ENCODE results near the gene VPS41. TPM values are rescaled to one million over a fixed set of nuclear protein-coding genes. Genes with fewer than 3 reads are reported as not detected.

VPS41 gene
- total and polyA plus RNA-seq, 2 of the 13 experiments (the other 11 are each of a cell fraction or from before 2014, with no cell fraction given): 12.1 to 43.4 TPM

GRCh38 chr7:38905056-38905759 is 3.8 kb downstream of the VPS41 start:
- Histone ChIP-seq H2AFZ (ENCODE audit: low read length) (no peak overlapping the region), H3K4me2 (ENCODE audit: low read depth, low read length) (no peak overlapping the region), H3K27me3 (ENCODE audit: control insufficient read depth in 1 of 2, insufficient read depth in 2 of 2, low read length in 2 of 2) (no peaks in the 10 kb centered on the region; a peak in 1 of 5 replicates), H3K9me3 (ENCODE audit: low read length) (no peaks in the 10 kb centered on the region), H3K9ac (ENCODE audit: insufficient read depth, low read depth, low read length) (no peak overlapping the region), H3K4me3 (replicated peaks in 1 of 3; ENCODE audit: insufficient read depth in 1 of 3, low read depth in 2 of 3, low read length in 3 of 3) (no peak overlapping the region), H3K79me2 (ENCODE audit: insufficient read depth, low read length) (peaks cover 7% of the 10 kb centered on the region), H3K36me3 (replicated peaks in 1 of 2; ENCODE audit: control insufficient read depth in 1 of 2, insufficient read depth in 2 of 2, low read length in 2 of 2) (no peaks in the 10 kb centered on the region), H3K27ac (ENCODE audit: extremely low read length, insufficient read depth, low read length) (no peak overlapping the region), H3K4me1 (ENCODE audit: insufficient read depth, low read length) (peaks cover 15% of the 10 kb centered on the region), H4K20me1 (ENCODE audit: insufficient read depth, low read length) (no peaks in the 10 kb centered on the region)
- POLR2A ChIA-PET: no interaction called here
- no TSS peak for BruUV-seq (replicated peaks)
- in situ Hi-C loops (cut with HindIII; ENCODE audit: extremely low pct_ligation_motif_present, low pct_unique_long_range_greater_than_20kb) (no loop called here), intact Hi-C loops (cut with micrococcal nuclease; ENCODE audit: unreplicated experiment) (no loop called here)
- FAIRE-seq (no peak), ATAC-seq (no peak), DNase-seq (ENCODE audit: low spot score) (no peak)
- WGBS (ENCODE audit: low lambda C conversion rate): 82% methylated on average over 3 of the region's 3 CpGs
- no peak for TF ChIP-seq MIER3 (CRISPR knock-in tag; IDR thresholded peaks at IDR 0.05; ENCODE audit: borderline replicate concordance)
- no peak for TF ChIP-seq ZNF839 (CRISPR knock-in tag; IDR thresholded peaks at IDR 0.05; ENCODE audit: borderline replicate concordance)
- no peak for TF ChIP-seq NFE2L2 (IDR thresholded peaks at IDR 0.05; ENCODE audit: low read length)
- no peak for TF ChIP-seq GABPA (IDR thresholded peaks at IDR 0.05; ENCODE audit: low read depth, low read length)
- TF ChIP-seq GABPA (CRISPR knock-in tag; IDR thresholded peaks at IDR 0.05; ENCODE audit: low read depth): no peak
- no peak for TF ChIP-seq ZSCAN31 (CRISPR knock-in tag; IDR thresholded peaks at IDR 0.05; ENCODE audit: low read depth)
- TF ChIP-seq ZNF564 (CRISPR knock-in tag; IDR thresholded peaks at IDR 0.05): no peak
- TF ChIP-seq ZNF83 (CRISPR knock-in tag; IDR thresholded peaks at IDR 0.05; ENCODE audit: borderline replicate concordance): no peak
- TF ChIP-seq DMTF1 (CRISPR knock-in tag; IDR thresholded peaks at IDR 0.05): no peak
- no peak for TF ChIP-seq LCORL (IDR thresholded peaks at IDR 0.05)
- TF ChIP-seq LCORL (CRISPR knock-in tag; IDR thresholded peaks at IDR 0.05): no peak
- CTCF ChIA-PET (ENCODE audit: low intra/inter-chr PET ratio, low total read pairs): no interaction called here

Measured in HepG2 (cell line).